Mammary epithelial cell (primary cell): Measurements from ENCODE around the gene CHSY1.

ENCODE experiments used
- CTCF ChIP-seq, 2 donors: IDR thresholded peaks in 1 of 2; conservative IDR thresholded peaks in 1 of 2; 2 replicates each; pipeline ENCODE4 v1.5.1; 2011 to 2012; ENCODE audit warnings: inconsistent platforms in 2 of 2, low read length in 2 of 2, mild to moderate bottlenecking in 2 of 2, control low read depth in 1 of 2, low read depth in 1 of 2; ENCODE audit not compliant: insufficient read depth in 1 of 2; ENCODE audit errors: extremely low read depth in 1 of 2
- EZH2 ChIP-seq: IDR thresholded peaks from 2 replicates; pipeline ENCODE4 v1.6.1; 2012; ENCODE audit warnings: low read length, inconsistent platforms, borderline replicate concordance

DNA sequence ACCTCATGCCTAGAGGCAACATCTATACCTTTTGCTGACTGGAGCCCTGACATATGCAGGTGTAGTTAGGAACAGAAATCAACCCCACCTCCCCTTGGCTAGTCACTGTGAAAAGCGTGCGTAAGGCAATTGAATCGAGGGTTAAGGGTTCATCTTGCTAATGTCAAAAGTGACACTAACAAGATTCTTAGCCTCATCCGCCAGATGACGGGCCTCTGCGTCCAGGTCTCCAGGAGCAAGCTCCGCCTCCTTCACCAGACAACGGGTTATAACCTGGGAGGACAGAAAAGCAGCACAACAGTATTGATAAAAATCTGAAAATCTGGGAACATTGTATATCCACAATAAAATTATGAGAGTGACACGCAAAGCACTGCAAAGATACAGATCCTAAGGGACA lies 20.7 kb upstream of the CHSY1 start:
- no peak for TF ChIP-seq EZH2
- TF ChIP-seq CTCF (conservative IDR thresholded peaks at IDR 0.05 in 1 of 2, IDR thresholded peaks at IDR 0.05 in 1 of 2; ENCODE audit: extremely low read depth in 1 of 2, insufficient read depth in 1 of 2, low read depth in 1 of 2, low read length in 2 of 2) = no peak
